ENCODE data around the gene TAF1C. TPM values are rescaled to one million over a fixed set of nuclear protein-coding genes. Genes with fewer than 3 reads are reported as not detected.

TAF1C gene
- polyA plus RNA-seq, 1 of the 3 experiments (the other 2 are of a cell fraction), result 49.3 TPM

DNA sequence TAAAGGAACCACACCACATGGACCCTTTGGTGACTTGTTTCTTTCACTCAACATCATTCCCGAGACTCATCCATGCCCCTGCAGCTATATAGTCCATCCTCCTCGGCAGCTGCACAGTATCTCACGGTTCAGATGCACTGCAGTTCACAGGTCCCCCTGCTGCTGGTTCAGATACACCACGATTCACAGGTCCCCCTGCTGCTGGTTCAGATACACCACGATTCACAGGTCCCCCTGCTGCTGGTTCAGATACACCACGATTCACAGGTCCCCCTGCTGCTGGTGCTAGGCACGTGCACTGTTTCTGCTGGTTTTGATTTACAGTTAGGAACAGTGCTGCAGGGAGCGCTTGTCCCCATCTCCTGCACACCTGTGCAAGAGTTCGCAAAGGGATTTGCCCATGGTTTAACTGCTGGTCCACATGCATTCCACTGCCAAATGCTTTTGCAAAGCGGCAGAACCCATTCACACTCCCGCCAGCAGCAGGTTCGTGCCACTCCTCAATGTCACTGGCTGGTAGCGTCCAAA is 45.6 kb downstream of the TAF1C start (continued):
- TF ChIP-seq FOXM1 (IDR thresholded peaks at IDR 0.05; ENCODE audit: low read depth) (no peak), SIN3A (IDR thresholded peaks at IDR 0.05; ENCODE audit: borderline replicate concordance, low read depth, low read length) (no peak)

DNA sequence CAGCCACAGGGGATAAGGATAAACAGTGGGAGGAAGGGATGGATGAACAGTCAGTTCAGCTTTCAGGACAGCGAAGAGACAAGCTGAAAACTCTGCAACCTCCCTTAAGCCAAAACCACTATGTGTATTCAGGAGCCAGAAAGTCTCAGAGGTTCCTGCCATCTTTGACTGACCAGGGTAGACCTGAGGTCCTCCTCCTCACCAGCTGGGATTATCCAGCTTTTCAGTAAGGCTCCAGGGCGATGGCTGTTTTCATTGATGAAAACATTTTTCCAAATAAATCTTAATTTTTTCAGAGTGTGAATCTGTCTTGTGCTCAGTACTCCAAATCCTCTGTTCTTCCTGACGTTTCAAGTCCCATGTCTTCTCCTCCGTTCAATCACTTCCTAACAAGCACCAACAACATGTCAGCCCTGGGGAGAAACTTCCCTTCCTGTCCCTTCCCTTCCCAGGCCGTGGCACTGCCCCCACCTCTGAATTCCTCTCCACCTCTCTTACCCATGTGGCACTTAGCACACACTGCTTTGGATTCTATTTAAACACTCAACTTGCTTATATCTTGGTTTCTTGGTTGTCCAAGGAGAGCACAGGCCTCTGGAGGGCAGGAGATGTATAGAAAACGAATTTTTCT is 47.1 kb downstream of the TAF1C start:
- DNase-seq, result no peak
- POLR2A ChIA-PET, result no interaction called here

More for the DNA sequence above, 47.1 kb downstream of the TAF1C start:
- Histone ChIP-seq H3K4me3 (ENCODE audit: low read depth in 2 of 2, low read length in 1 of 2) (no peak overlapping the region), H3K27ac (ENCODE audit: low read depth in 2 of 2, low read length in 1 of 2) (no peak overlapping the region), H3K79me2 (ENCODE audit: insufficient read depth) (peaks cover 69% of the 10 kb centered on the region), H3K9me3 (no peaks in the 10 kb centered on the region), H4K20me1 (ENCODE audit: insufficient read depth) (peaks cover 18% of the 10 kb centered on the region), H3K9ac (no peak overlapping the region), H3K36me3 (replicated peaks in 1 of 2; ENCODE audit: control insufficient read depth in 1 of 2, insufficient read depth in 2 of 2, low read length in 1 of 2) (no peaks in the 10 kb centered on the region), H2AFZ (ENCODE audit: low read depth) (no peak overlapping the region), H3F3A (replicated peaks; ENCODE audit: insufficient read depth) (no peaks in the 10 kb centered on the region), H3K27me3 (ENCODE audit: insufficient read depth) (no peaks in the 10 kb centered on the region), H3K9me2 (no peaks in the 10 kb centered on the region), H3K4me1 (ENCODE audit: control insufficient read depth in 1 of 2, insufficient read depth in 2 of 2, low read depth in 1 of 2, low read length in 1 of 2) (peaks cover 0 to 2% of the 10 kb centered on the region in 2 experiments; a peak in 1 of 4 replicates), H3K4me2 (no peak overlapping the region)
- CTCF ChIA-PET, result interaction anchor here (1.0 to 3.1 kb wide), 3 partner anchors 36 to 55 kb away, joined by 3 to 14 read pairs (median 4); partner anchors contain the start of gene TAF1C
- WGBS (ENCODE audit: low lambda C conversion rate), result 80% methylated on average over 6 of the region's 6 CpGs
- TF ChIP-seq TAF1 (IDR thresholded peaks at IDR 0.05; ENCODE audit: borderline replicate concordance, low read depth, low read length) (no peak), SIN3A (IDR thresholded peaks at IDR 0.05; ENCODE audit: borderline replicate concordance, low read depth, low read length) (no peak), MXI1 (IDR thresholded peaks at IDR 0.05; ENCODE audit: low read depth, low read length) (no peak), CHD2 (IDR thresholded peaks at IDR 0.05; ENCODE audit: low read length, partially characterized antibody) (no peak), TCF12 (IDR thresholded peaks at IDR 0.05) (no peak), FOSL2 (IDR thresholded peaks at IDR 0.05; ENCODE audit: borderline replicate concordance, low read depth) (no peak), NRF1 (IDR thresholded peaks at IDR 0.05; ENCODE audit: low read depth, low read length) (no peak), JUND (IDR thresholded peaks at IDR 0.05) (no peak), NFIC (IDR thresholded peaks at IDR 0.05; ENCODE audit: borderline replicate concordance) (no peak), GABPA (IDR thresholded peaks at IDR 0.05; ENCODE audit: low read depth) (no peak), RXRA (IDR thresholded peaks at IDR 0.05; ENCODE audit: borderline replicate concordance, low read depth) (no peak), EZH2phosphoT487 (IDR thresholded peaks at IDR 0.05; ENCODE audit: borderline replicate concordance, low read depth) (no peak)
- TF ChIP-seq, protein P1, sequence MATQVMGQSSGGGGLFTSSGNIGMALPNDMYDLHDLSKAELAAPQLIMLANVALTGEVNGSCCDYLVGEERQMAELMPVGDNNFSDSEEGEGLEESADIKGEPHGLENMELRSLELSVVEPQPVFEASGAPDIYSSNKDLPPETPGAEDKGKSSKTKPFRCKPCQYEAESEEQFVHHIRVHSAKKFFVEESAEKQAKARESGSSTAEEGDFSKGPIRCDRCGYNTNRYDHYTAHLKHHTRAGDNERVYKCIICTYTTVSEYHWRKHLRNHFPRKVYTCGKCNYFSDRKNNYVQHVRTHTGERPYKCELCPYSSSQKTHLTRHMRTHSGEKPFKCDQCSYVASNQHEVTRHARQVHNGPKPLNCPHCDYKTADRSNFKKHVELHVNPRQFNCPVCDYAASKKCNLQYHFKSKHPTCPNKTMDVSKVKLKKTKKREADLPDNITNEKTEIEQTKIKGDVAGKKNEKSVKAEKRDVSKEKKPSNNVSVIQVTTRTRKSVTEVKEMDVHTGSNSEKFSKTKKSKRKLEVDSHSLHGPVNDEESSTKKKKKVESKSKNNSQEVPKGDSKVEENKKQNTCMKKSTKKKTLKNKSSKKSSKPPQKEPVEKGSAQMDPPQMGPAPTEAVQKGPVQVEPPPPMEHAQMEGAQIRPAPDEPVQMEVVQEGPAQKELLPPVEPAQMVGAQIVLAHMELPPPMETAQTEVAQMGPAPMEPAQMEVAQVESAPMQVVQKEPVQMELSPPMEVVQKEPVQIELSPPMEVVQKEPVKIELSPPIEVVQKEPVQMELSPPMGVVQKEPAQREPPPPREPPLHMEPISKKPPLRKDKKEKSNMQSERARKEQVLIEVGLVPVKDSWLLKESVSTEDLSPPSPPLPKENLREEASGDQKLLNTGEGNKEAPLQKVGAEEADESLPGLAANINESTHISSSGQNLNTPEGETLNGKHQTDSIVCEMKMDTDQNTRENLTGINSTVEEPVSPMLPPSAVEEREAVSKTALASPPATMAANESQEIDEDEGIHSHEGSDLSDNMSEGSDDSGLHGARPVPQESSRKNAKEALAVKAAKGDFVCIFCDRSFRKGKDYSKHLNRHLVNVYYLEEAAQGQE (IDR thresholded peaks at IDR 0.05; ENCODE audit: low read depth, low read length), result no peak
- TF ChIP-seq, protein P2, sequence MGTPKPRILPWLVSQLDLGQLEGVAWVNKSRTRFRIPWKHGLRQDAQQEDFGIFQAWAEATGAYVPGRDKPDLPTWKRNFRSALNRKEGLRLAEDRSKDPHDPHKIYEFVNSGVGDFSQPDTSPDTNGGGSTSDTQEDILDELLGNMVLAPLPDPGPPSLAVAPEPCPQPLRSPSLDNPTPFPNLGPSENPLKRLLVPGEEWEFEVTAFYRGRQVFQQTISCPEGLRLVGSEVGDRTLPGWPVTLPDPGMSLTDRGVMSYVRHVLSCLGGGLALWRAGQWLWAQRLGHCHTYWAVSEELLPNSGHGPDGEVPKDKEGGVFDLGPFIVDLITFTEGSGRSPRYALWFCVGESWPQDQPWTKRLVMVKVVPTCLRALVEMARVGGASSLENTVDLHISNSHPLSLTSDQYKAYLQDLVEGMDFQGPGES (IDR thresholded peaks at IDR 0.05; ENCODE audit: low read depth, low read length), result no peak
